Hepatocyte (in vitro differentiated cells): Measurements from ENCODE around the gene WDR17. TPM values are rescaled to one million over a fixed set of nuclear protein-coding genes. Genes with fewer than 3 reads are reported as not detected.
"Not testable (repeated sequence)": the region's sequence is repeated elsewhere in the genome, so short reads cannot be mapped to it uniquely, and the experiment has no call there.

Source experiments
- DNase-seq: peaks from one replicate; pipeline ENCODE4 v3.0.0-alpha.2; 2016; ENCODE audit warnings: low spot score
- H2AFZ ChIP-seq: fragments of 200-600 bp; sonication (generic); 2 replicates; pipeline ENCODE4 v1.6.0; 2016; ENCODE audit warnings: antibody characterized with exemption, mild to moderate bottlenecking
- H3K27ac ChIP-seq: fragments of 200-600 bp; sonication (generic); 2 replicates; pipeline ENCODE4 v1.5.1; 2016; ENCODE audit warnings: mild to moderate bottlenecking
- H3K27me3 ChIP-seq: fragments of 200-600 bp; sonication (generic); 2 replicates; pipeline ENCODE4 v1.6.1; 2016
- H3K36me3 ChIP-seq: fragments of 200-600 bp; sonication (generic); replicated peaks from 2 replicates; pipeline ENCODE4 v1.5.1; 2016; ENCODE audit warnings: low read depth; ENCODE audit not compliant: insufficient read depth
- H3K4me1 ChIP-seq: fragments of 200-600 bp; sonication (generic); 2 replicates; pipeline ENCODE4 v1.5.1; 2016; ENCODE audit warnings: mild to moderate bottlenecking, moderate library complexity; ENCODE audit not compliant: insufficient read depth
- H3K4me2 ChIP-seq: fragments of 200-600 bp; sonication (generic); 2 replicates; pipeline ENCODE4 v1.6.0; 2016
- H3K4me3 ChIP-seq: fragments of 200-600 bp; sonication (generic); 2 replicates; pipeline ENCODE4 v1.5.1; 2016; ENCODE audit warnings: mild to moderate bottlenecking
- H3K79me2 ChIP-seq: fragments of 200-600 bp; sonication (generic); 2 replicates; pipeline ENCODE4 v1.6.0; 2017; ENCODE audit warnings: mild to moderate bottlenecking
- H3K9me2 ChIP-seq: fragments of 200-600 bp; sonication (generic); replicated peaks from 2 replicates; pipeline ENCODE4 v1.6.0; 2017; ENCODE audit warnings: mild to moderate bottlenecking; ENCODE audit not compliant: insufficient read depth
- H3K9me3 ChIP-seq: fragments of 200-600 bp; sonication (generic); 2 replicates; pipeline ENCODE4 v1.5.1; 2016; ENCODE audit warnings: low read depth, mild to moderate bottlenecking
- H4K20me1 ChIP-seq: fragments of 200-600 bp; sonication (generic); 2 replicates; pipeline ENCODE4 v1.6.0; 2016; ENCODE audit warnings: mild to moderate bottlenecking; ENCODE audit not compliant: insufficient read depth, poor library complexity, severe bottlenecking
- EZH2 ChIP-seq: fragments of 200-600 bp; sonication (generic); IDR thresholded peaks from 2 replicates; pipeline ENCODE4 v1.6.1; 2016; ENCODE audit warnings: antibody characterized with exemption, mild to moderate bottlenecking, borderline replicate concordance
- EZH2phosphoT487 ChIP-seq: fragments of 200-600 bp; sonication (generic); IDR thresholded peaks from one replicate; pipeline ENCODE4 v1.6.1; 2018; ENCODE audit warnings: antibody characterized with exemption, mild to moderate bottlenecking, low read depth, moderate library complexity; ENCODE audit not compliant: unreplicated experiment, severe bottlenecking
- WGBS: methylation state at CpG from one replicate; pipeline ENCODE4 v1.1.6; 2016; ENCODE audit warnings: low lambda C conversion rate; ENCODE audit errors: missing lambda C conversion rate; 5-methylcytosine and 5-hydroxymethylcytosine counted together
- polyA plus RNA-seq: library from polyadenylated mRNA; unstranded; fragments of >200 nt; fragmentation: Nextera tagmentation; extraction: Ambion mirVana; gene quantifications from 2 replicates; pipeline ENCODE4 v1.2.1, GENCODE V29; 2016
- total RNA-seq: library from RNA; depleted of rRNA; stranded (reverse); fragments of >200 nt; gene quantifications from 2 replicates; pipeline ENCODE4 v1.2.3, GENCODE V29; 2014
- TF ChIP-seq, protein P1 (sequence below): fragments of 200-600 bp; sonication (generic); IDR thresholded peaks from 2 replicates; pipeline ENCODE4 v1.5.1; 2016; ENCODE audit warnings: antibody characterized with exemption, mild to moderate bottlenecking; ENCODE audit not compliant: poor library complexity

Gene WDR17
- total and polyA plus RNA-seq, 2 experiments from 2014 or later = 0.63 to 1.1 TPM

DNA sequence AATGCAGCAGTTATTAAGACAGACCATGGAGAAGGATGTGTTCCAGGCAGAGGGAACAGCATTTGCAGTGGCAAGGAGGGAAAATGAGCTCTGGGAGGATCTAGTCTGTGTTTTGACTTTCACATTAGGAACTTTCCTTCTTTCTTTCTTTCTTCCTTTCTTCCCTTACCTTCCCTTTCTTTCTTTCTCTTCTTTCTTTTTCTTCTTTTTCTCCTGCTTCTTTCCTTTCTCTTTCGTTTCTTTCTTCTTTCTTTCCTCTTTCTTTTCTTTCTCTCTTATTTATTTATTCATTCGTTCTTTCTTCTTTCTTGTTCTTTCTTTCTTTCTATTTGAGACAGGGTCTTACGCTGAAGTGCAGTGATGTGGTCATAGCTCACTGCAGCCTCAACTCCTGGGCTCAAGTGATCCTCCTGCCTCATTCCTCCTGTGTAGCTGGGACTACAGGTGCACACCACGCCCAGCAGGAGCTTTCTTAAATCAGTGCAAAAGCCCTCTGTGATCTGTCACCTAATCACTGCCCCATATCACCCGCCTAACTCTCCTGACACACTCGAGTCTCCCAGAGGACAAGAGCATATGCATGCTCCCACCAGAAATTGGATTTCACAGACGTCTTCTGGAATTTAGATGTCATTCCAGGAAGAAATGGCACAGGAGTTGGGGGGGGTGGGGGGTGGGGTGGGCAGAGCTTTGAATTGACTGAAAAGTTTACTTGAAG, 145.1 kb downstream of the WDR17 start:
- DNase-seq = no peak
- H2AFZ ChIP-seq = no peak overlapping the region
- WGBS = 79% methylated on average over 6 of the region's 7 CpGs

DNA sequence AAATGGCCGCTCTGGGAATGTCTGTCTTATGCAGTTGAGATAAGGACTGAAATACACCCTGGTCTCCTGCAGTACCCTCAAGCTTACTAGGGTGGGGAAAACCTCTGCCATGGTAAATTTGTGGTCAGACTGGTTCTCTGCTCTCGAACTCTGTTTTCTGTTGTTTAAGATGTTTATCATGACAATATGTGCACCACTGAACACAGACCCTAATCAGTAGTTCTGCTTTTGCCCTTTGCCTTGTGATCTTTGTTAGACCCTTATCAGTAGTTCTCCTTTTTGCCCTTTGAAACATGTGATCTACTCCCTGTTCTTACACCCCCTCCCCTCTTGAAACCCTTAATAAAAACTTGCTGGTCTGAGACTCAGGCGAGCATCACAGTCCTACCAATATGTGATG, 146.7 kb downstream of the WDR17 start:
- H3K79me2 ChIP-seq, H3K27ac ChIP-seq: not testable (repeated sequence)
- 49% methylated on average over 3 of the region's 3 CpGs for WGBS

More for the DNA sequence above, 145.1 kb downstream of the WDR17 start:
- no peaks in the 10 kb centered on the region for H4K20me1 ChIP-seq
- no peak overlapping the region for H3K4me3 ChIP-seq
- TF ChIP-seq EZH2phosphoT487 = no peak
- TF ChIP-seq, protein P1, sequence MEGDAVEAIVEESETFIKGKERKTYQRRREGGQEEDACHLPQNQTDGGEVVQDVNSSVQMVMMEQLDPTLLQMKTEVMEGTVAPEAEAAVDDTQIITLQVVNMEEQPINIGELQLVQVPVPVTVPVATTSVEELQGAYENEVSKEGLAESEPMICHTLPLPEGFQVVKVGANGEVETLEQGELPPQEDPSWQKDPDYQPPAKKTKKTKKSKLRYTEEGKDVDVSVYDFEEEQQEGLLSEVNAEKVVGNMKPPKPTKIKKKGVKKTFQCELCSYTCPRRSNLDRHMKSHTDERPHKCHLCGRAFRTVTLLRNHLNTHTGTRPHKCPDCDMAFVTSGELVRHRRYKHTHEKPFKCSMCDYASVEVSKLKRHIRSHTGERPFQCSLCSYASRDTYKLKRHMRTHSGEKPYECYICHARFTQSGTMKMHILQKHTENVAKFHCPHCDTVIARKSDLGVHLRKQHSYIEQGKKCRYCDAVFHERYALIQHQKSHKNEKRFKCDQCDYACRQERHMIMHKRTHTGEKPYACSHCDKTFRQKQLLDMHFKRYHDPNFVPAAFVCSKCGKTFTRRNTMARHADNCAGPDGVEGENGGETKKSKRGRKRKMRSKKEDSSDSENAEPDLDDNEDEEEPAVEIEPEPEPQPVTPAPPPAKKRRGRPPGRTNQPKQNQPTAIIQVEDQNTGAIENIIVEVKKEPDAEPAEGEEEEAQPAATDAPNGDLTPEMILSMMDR = no peak
- no peak for TF ChIP-seq EZH2
- H3K36me3 ChIP-seq = no peaks in the 10 kb centered on the region
- no peaks in the 10 kb centered on the region for H3K27me3 ChIP-seq
- H3K4me1 ChIP-seq = no peaks in the 10 kb centered on the region
- no peak overlapping the region for H3K27ac ChIP-seq
- H3K9me2 ChIP-seq = no peaks in the 10 kb centered on the region
- no peak overlapping the region for H3K4me2 ChIP-seq
- no peaks in the 10 kb centered on the region for H3K79me2 ChIP-seq
- H3K9me3 ChIP-seq = no peaks in the 10 kb centered on the region

DNA sequence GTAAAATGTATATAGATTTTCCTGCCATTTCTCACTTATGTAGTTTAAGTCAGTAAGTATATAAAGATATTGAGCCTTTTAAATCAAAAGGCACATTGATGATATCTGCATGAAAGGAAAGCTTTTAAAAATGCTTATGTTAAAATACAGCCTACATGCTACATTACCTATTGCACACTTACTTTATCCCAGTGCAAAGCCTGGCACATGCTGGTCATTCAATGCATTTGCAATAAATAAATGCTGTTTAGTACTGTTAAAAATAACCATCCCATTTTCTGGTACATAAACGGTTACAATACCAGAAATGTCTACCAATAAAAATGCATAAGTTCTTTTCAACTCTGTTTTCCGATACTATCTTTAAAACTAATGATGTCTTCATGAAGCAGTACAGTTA, 151.9 kb downstream of the WDR17 start:
- TF ChIP-seq EZH2 (no peak), EZH2phosphoT487 (no peak)
- TF ChIP-seq, protein P1 = no peak
- no peak overlapping the region for H3K4me2 ChIP-seq
- H3K4me3 ChIP-seq = no peak overlapping the region
- no peaks in the 10 kb centered on the region for H3K36me3 ChIP-seq
- H4K20me1 ChIP-seq = no peaks in the 10 kb centered on the region
- no peaks in the 10 kb centered on the region for H3K9me2 ChIP-seq
- no peaks in the 10 kb centered on the region for H3K27me3 ChIP-seq
- 79% methylated on average over 2 of the region's 2 CpGs for WGBS
- H3K4me1 ChIP-seq = no peaks in the 10 kb centered on the region
- no peak overlapping the region for H2AFZ ChIP-seq
- H3K27ac ChIP-seq = no peak overlapping the region
- H3K79me2 ChIP-seq = no peaks in the 10 kb centered on the region
- no peak for DNase-seq
- H3K9me3 ChIP-seq = no peaks in the 10 kb centered on the region

More for the DNA sequence above, 146.7 kb downstream of the WDR17 start:
- not testable (repeated sequence) for H3K4me1 ChIP-seq, H3K9me3 ChIP-seq, H3K9me2 ChIP-seq, DNase-seq, H3K27me3 ChIP-seq, H2AFZ ChIP-seq, H3K4me2 ChIP-seq, H4K20me1 ChIP-seq, H3K4me3 ChIP-seq, H3K36me3 ChIP-seq

DNA sequence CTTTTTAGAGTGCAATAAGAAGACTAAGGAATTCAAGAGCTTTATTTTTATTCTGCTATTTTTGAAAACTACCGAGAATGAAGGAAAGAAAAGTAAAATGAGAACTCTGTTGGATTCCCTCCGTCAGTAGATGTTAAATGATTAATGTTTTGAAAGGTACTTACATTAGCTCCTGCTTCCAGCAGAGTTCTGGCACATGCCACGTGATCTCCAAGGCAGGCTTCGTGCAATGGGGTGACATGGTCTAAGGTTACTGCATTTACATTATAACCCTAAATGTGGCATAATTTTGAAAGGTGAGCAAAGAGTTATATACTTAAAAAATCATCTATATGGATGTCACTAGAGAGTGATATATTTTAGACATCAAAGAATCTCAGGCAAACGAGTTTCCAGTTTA, 156.5 kb downstream of the WDR17 start:
- Histone ChIP-seq H3K27ac (no peak overlapping the region), H3K4me2 (no peak overlapping the region), H4K20me1 (no peaks in the 10 kb centered on the region), H3K4me1 (no peaks in the 10 kb centered on the region), H3K79me2 (no peaks in the 10 kb centered on the region), H3K4me3 (no peak overlapping the region), H3K9me3 (no peaks in the 10 kb centered on the region), H3K36me3 (no peaks in the 10 kb centered on the region), H2AFZ (no peak overlapping the region), H3K9me2 (no peaks in the 10 kb centered on the region), H3K27me3 (no peaks in the 10 kb centered on the region)
- DNase-seq = no peak
- WGBS = 88% methylated on average over 5 of the region's 5 CpGs
- no peak for TF ChIP-seq EZH2phosphoT487
- TF ChIP-seq, protein P1 = no peak
- no peak for TF ChIP-seq EZH2
